ENCODE data around the gene RAI1. TPM values are rescaled to one million over a fixed set of nuclear protein-coding genes. Genes with fewer than 3 reads are reported as not detected.

Gene RAI1
- total and polyA plus RNA-seq, 10 of the 15 experiments (the other 5 are each of a cell fraction or from before 2014, with no cell fraction given), result 0.66 to 37.7 (median 6.0) TPM

DNA sequence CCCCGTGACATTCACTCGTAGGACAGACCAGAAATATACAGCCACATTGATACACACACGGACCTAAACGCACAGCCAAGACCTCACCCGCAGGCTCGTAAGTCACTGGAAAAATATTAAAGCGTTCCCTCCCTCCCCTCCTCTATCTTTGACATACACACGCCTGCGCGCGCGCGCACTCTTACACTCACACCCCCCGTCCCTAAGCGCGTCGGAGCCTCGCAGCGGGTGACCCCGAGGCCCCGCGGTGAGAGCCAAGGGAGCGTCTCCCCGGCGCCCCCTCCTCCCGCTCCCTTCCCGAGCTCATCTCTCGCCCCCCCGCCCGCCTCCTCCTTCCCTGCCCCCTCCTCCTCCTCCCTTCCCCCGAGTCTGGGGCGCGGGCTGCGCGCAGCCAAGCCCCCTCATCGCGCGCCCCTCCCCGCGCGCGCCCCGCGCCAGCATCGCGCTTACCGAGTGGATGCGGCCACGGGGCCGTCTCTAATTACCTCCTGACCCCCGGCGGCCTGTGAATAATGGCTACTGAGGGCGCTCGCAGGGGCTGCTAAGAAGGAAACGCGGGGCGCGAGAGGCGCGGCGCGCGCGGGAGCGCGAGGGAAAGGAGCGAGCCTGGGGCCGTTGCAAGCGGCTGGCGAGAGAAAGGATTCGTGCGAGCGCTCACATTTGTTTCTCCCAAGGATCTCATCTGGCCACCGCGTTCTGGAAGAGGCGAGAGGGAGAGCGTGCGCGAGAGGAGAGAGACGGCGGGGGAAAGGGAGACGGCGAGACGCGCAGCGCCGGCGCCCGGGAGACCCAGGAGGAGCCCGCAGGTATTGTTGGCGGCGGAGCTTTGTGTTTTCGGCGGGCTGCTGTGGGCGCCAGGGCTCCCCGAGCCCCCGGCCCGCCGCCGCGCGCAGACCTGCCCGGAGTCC, 42.4 kb downstream of the RAI1 start:
- DNase-seq (ENCODE audit: low read depth, low spot score) (no peak), ATAC-seq (peak; percentile 66), FAIRE-seq (no peak)
- Histone ChIP-seq H3K9ac (ENCODE audit: control insufficient read depth, insufficient read depth, low read length) (peak overlapping the region; percentile 62), H3K79me2 (ENCODE audit: control insufficient read depth, insufficient read depth, low read length) (no peaks in the 10 kb centered on the region; the same call in none of the 2 replicates), H3K4me2 (ENCODE audit: control insufficient read depth, insufficient read depth) (peak overlapping the region; percentile 92), H3K4me1 (ENCODE audit: control insufficient read depth, insufficient read depth, low read length) (peaks cover 11% of the 10 kb centered on the region), H3K9me3 (replicated peaks; ENCODE audit: control insufficient read depth, insufficient read depth, low read length) (no peaks in the 10 kb centered on the region), H3K27me3 (replicated peaks in 1 of 2; ENCODE audit: control insufficient read depth in 2 of 2, insufficient read depth in 2 of 2, low read length in 1 of 2) (no peaks in the 10 kb centered on the region), H2AFZ (ENCODE audit: control insufficient read depth, low read depth, low read length) (peak overlapping the region; percentile 58), H3K4me3 (peak overlapping the region; percentile 84), H3K27ac (ENCODE audit: control insufficient read depth, insufficient read depth) (no peak overlapping the region), H4K20me1 (ENCODE audit: control insufficient read depth, insufficient read depth) (no peaks in the 10 kb centered on the region; the same call in 1 of the 2 replicates), H3K36me3 (ENCODE audit: control insufficient read depth in 2 of 2, insufficient read depth in 2 of 2, low read length in 1 of 2) (peaks cover 0 to 5% of the 10 kb centered on the region in 2 experiments; a peak in 2 of 4 replicates)
- POLR2A ChIA-PET, result interaction anchor here (0.6 to 1.1 kb wide), 5 partner anchors 10 to 111 kb away, joined by 3 to 6 read pairs (median 5); no protein-coding TSS in a partner anchor
- CTCF ChIA-PET, result interaction anchor here (1.0 to 1.6 kb wide), 2 partner anchors 8 to 44 kb away, joined by 4 read pairs; no protein-coding TSS in a partner anchor
- SMC1A ChIA-PET (ENCODE audit: uncharacterized antibody, unreplicated experiment), result no interaction called here
- WGBS (ENCODE audit: insufficient coverage, insufficient replicate concordance, low lambda C conversion rate, missing lambda C conversion rate), result 11% methylated on average over 74 of the region's 103 CpGs
- in situ Hi-C loops (cut with MboI), result no loop called here
- intact Hi-C loops (cut with micrococcal nuclease; ENCODE audit: unreplicated experiment), result no loop called here
- RAD21 ChIA-PET (ENCODE audit: unreplicated experiment), result interaction anchor here (0.6 to 1.1 kb wide), 4 partner anchors 9 to 139 kb away, joined by 3 to 4 read pairs (median 4); no protein-coding TSS in a partner anchor
- BruUV-seq (replicated peaks), result no TSS peak
- no peak for TF ChIP-seq CREM (IDR thresholded peaks at IDR 0.05; ENCODE audit: low read depth)
- 0 out of 2 replicates have a peak, but pooled peaks have one; percentile 39 for TF ChIP-seq GATAD2B (conservative IDR thresholded peaks at IDR 0.05; ENCODE audit: low read depth)
- TF ChIP-seq DPF2 (IDR thresholded peaks at IDR 0.05), result 0 out of 2 replicates have a peak, but pooled peaks have one; percentile 24
- 0 out of 2 replicates have a peak, but pooled peaks have one; percentile 4 for TF ChIP-seq NRF1 (conservative IDR thresholded peaks at IDR 0.05; ENCODE audit: low read depth, low read length)
- TF ChIP-seq NKRF (conservative IDR thresholded peaks at IDR 0.05), result peak; percentile 47; the same call in 1 of the 2 replicates
- no peak for TF ChIP-seq SRF (IDR thresholded peaks at IDR 0.05; ENCODE audit: low read depth in 2 of 2, low read length in 2 of 2)
- TF ChIP-seq EZH2 (IDR thresholded peaks at IDR 0.05; ENCODE audit: borderline replicate concordance, control insufficient read depth, low read depth, low read length), result no peak
- no peak for TF ChIP-seq SMAD5 (IDR thresholded peaks at IDR 0.05; ENCODE audit: low read depth)
- peak; percentile 97 for TF ChIP-seq HDAC6 (IDR thresholded peaks at IDR 0.05; ENCODE audit: unreplicated experiment)
- TF ChIP-seq STAT3 (IDR thresholded peaks at IDR 0.05; ENCODE audit: low read depth, low read length), result no peak
- peak; percentile 39; the same call in 1 of the 2 replicates for TF ChIP-seq NR2F1 (conservative IDR thresholded peaks at IDR 0.05)
- TF ChIP-seq RB1 (IDR thresholded peaks at IDR 0.05; ENCODE audit: borderline replicate concordance), result peak; percentile 49; the same call in 1 of the 2 replicates
- TF ChIP-seq, protein P1, sequence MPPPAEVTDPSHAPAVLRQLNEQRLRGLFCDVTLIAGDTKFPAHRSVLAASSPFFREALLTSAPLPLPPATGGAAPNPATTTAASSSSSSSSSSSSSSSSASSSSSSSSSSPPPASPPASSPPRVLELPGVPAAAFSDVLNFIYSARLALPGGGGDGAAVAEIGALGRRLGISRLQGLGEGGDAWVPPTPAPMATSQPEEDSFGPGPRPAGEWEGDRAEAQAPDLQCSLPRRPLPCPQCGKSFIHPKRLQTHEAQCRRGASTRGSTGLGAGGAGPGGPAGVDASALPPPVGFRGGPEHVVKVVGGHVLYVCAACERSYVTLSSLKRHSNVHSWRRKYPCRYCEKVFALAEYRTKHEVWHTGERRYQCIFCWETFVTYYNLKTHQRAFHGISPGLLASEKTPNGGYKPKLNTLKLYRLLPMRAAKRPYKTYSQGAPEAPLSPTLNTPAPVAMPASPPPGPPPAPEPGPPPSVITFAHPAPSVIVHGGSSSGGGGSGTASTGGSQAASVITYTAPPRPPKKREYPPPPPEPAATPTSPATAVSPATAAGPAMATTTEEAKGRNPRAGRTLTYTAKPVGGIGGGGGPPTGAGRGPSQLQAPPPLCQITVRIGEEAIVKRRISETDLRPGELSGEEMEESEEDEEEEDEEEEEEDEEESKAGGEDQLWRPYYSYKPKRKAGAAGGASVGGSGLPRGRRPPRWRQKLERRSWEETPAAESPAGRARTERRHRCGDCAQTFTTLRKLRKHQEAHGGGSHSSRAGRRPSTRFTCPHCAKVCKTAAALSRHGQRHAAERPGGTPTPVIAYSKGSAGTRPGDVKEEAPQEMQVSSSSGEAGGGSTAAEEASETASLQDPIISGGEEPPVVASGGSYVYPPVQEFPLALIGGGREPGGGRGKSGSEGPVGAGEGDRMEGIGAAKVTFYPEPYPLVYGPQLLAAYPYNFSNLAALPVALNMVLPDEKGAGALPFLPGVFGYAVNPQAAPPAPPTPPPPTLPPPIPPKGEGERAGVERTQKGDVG (CRISPR knock-in tag; IDR thresholded peaks at IDR 0.05), result no peak
